ENCODE data around the gene ARID1B. TPM values are rescaled to one million over a fixed set of nuclear protein-coding genes. Genes with fewer than 3 reads are reported as not detected.

The ARID1B gene
- total RNA-seq, 1 donor from 2014 or later: 79.1 TPM

- no peak overlapping the region for H3K27ac Mint-ChIP-seq
- no peaks in the 10 kb centered on the region for H3K9me3 Mint-ChIP-seq
- peaks cover 7% of the 10 kb centered on the region for H3K4me1 Mint-ChIP-seq (ENCODE audit: low read depth)
- no peak overlapping the region for H3K4me3 Mint-ChIP-seq
- no peaks in the 10 kb centered on the region for H3K27me3 Mint-ChIP-seq (ENCODE audit: insufficient read depth)
- peaks cover 4% of the 10 kb centered on the region for H3K36me3 Mint-ChIP-seq (ENCODE audit: low read depth)
- no peak for DNase-seq (ENCODE audit: low spot score)
- intact Hi-C loops (cut with micrococcal nuclease): no loop called here
These were observed 268.8 kb downstream of the ARID1B start for GRCh38 chr6:157045831-157046454.

- Mint-ChIP-seq H3K9me3 (no peaks in the 10 kb centered on the region), H3K36me3 (ENCODE audit: low read depth) (peaks cover 2% of the 10 kb centered on the region), H3K27ac (no peak overlapping the region), H3K27me3 (ENCODE audit: insufficient read depth) (no peaks in the 10 kb centered on the region), H3K4me1 (ENCODE audit: low read depth) (peaks cover 7% of the 10 kb centered on the region), H3K4me3 (no peak overlapping the region)
- no peak for DNase-seq (ENCODE audit: low spot score)
- intact Hi-C loops (cut with micrococcal nuclease): no loop called here
These were observed 269.6 kb downstream of the ARID1B start for GRCh38 chr6:157046776-157047175.

- H3K27ac Mint-ChIP-seq: no peak overlapping the region
- H3K4me3 Mint-ChIP-seq: no peak overlapping the region
- no peaks in the 10 kb centered on the region for H3K36me3 Mint-ChIP-seq (ENCODE audit: low read depth)
- H3K4me1 Mint-ChIP-seq (ENCODE audit: low read depth): peaks cover 7% of the 10 kb centered on the region
- intact Hi-C loops (cut with micrococcal nuclease): no loop called here
- DNase-seq (ENCODE audit: low spot score): no peak
- H3K27me3 Mint-ChIP-seq (ENCODE audit: insufficient read depth): no peaks in the 10 kb centered on the region
- H3K9me3 Mint-ChIP-seq: no peaks in the 10 kb centered on the region
These were observed 270.1 kb downstream of the ARID1B start for GRCh38 chr6:157047328-157047727.

- H3K9me3 Mint-ChIP-seq: no peaks in the 10 kb centered on the region
- no peak overlapping the region for H3K27ac Mint-ChIP-seq
- no peak overlapping the region for H3K4me3 Mint-ChIP-seq
- H3K27me3 Mint-ChIP-seq (ENCODE audit: insufficient read depth): no peaks in the 10 kb centered on the region
- intact Hi-C loops (cut with micrococcal nuclease): no loop called here
- no peaks in the 10 kb centered on the region for H3K36me3 Mint-ChIP-seq (ENCODE audit: low read depth)
- DNase-seq (ENCODE audit: low spot score): no peak
- H3K4me1 Mint-ChIP-seq (ENCODE audit: low read depth): peaks cover 7% of the 10 kb centered on the region
These were observed 270.8 kb downstream of the ARID1B start for GRCh38 chr6:157047951-157048350.

- DNase-seq (ENCODE audit: low spot score): no peak
- intact Hi-C loops (cut with micrococcal nuclease): no loop called here
- H3K27ac Mint-ChIP-seq: no peak overlapping the region
- no peaks in the 10 kb centered on the region for H3K36me3 Mint-ChIP-seq (ENCODE audit: low read depth)
- H3K4me3 Mint-ChIP-seq: no peak overlapping the region
- no peaks in the 10 kb centered on the region for H3K27me3 Mint-ChIP-seq (ENCODE audit: insufficient read depth)
- peaks cover 9% of the 10 kb centered on the region for H3K4me1 Mint-ChIP-seq (ENCODE audit: low read depth)
- H3K9me3 Mint-ChIP-seq: no peaks in the 10 kb centered on the region
These were observed 272.0 kb downstream of the ARID1B start for GRCh38 chr6:157049133-157049532.

GRCh38 chr6:157050537-157051265 is 273.5 kb downstream of the ARID1B start:
- no peaks in the 10 kb centered on the region for H3K27me3 Mint-ChIP-seq (ENCODE audit: insufficient read depth)
- DNase-seq (ENCODE audit: low spot score): no peak
- no peak overlapping the region for H3K27ac Mint-ChIP-seq
- H3K4me3 Mint-ChIP-seq: no peak overlapping the region
- H3K36me3 Mint-ChIP-seq (ENCODE audit: low read depth): peaks cover 4% of the 10 kb centered on the region
- no peaks in the 10 kb centered on the region for H3K9me3 Mint-ChIP-seq
- intact Hi-C loops (cut with micrococcal nuclease): loop anchor here (10.0 kb wide), 1 partner anchor 714 kb away; no protein-coding TSS in a partner anchor
- H3K4me1 Mint-ChIP-seq (ENCODE audit: low read depth): peaks cover 25% of the 10 kb centered on the region

- Mint-ChIP-seq H3K4me3 (peak overlapping the region; percentile 53), H3K9me3 (no peaks in the 10 kb centered on the region), H3K36me3 (ENCODE audit: low read depth) (peaks cover 9% of the 10 kb centered on the region), H3K27ac (peak overlapping the region; percentile 95), H3K4me1 (ENCODE audit: low read depth) (peaks cover 33% of the 10 kb centered on the region), H3K27me3 (ENCODE audit: insufficient read depth) (no peaks in the 10 kb centered on the region)
- intact Hi-C loops (cut with micrococcal nuclease): loop anchor here (1.0 to 10.0 kb wide), 4 partner anchors 20 to 710 kb away; no protein-coding TSS in a partner anchor
- DNase-seq (ENCODE audit: low spot score): peak; percentile 35
These were observed 277.4 kb downstream of the ARID1B start for GRCh38 chr6:157054531-157054979.

- H3K4me3 Mint-ChIP-seq: peak overlapping the region; percentile 32
These were observed 278.7 kb downstream of the ARID1B start for GRCh38 chr6:157055863-157056262.

GRCh38 chr6:157056275-157056674 is 279.1 kb downstream of the ARID1B start:
- Mint-ChIP-seq H3K4me1 (ENCODE audit: low read depth) (peaks cover 39% of the 10 kb centered on the region), H3K4me3 (peak overlapping the region; percentile 32), H3K27ac (peak overlapping the region; percentile 95), H3K36me3 (ENCODE audit: low read depth) (peaks cover 9% of the 10 kb centered on the region), H3K9me3 (no peaks in the 10 kb centered on the region), H3K27me3 (ENCODE audit: insufficient read depth) (no peaks in the 10 kb centered on the region)
- peak; percentile 17 for DNase-seq (ENCODE audit: low spot score)
- intact Hi-C loops (cut with micrococcal nuclease): loop anchor here (1.0 to 10.0 kb wide), 6 partner anchors 13 to 709 kb away; no protein-coding TSS in a partner anchor

More at GRCh38 chr6:157055863-157056262, 278.7 kb downstream of the ARID1B start:
- Mint-ChIP-seq H3K36me3 (ENCODE audit: low read depth) (peaks cover 9% of the 10 kb centered on the region), H3K4me1 (ENCODE audit: low read depth) (peaks cover 37% of the 10 kb centered on the region), H3K27ac (peak overlapping the region; percentile 95), H3K9me3 (no peaks in the 10 kb centered on the region), H3K27me3 (ENCODE audit: insufficient read depth) (no peaks in the 10 kb centered on the region)
- intact Hi-C loops (cut with micrococcal nuclease): loop anchor here (1.0 to 10.0 kb wide), 6 partner anchors 13 to 709 kb away; no protein-coding TSS in a partner anchor
- no peak for DNase-seq (ENCODE audit: low spot score)

- no peak for DNase-seq (ENCODE audit: low spot score)
- Mint-ChIP-seq H3K4me1 (ENCODE audit: low read depth) (peaks cover 49% of the 10 kb centered on the region), H3K4me3 (no peak overlapping the region), H3K27me3 (ENCODE audit: insufficient read depth) (no peaks in the 10 kb centered on the region), H3K36me3 (ENCODE audit: low read depth) (peaks cover 9% of the 10 kb centered on the region), H3K9me3 (no peaks in the 10 kb centered on the region), H3K27ac (peak overlapping the region; percentile 27)
- intact Hi-C loops (cut with micrococcal nuclease): loop anchor here (10.0 kb wide), 1 partner anchor 706 kb away; no protein-coding TSS in a partner anchor
These were observed 281.4 kb downstream of the ARID1B start for GRCh38 chr6:157058574-157058973.

- DNase-seq (ENCODE audit: low spot score): no peak
- H3K9me3 Mint-ChIP-seq: no peaks in the 10 kb centered on the region
- H3K4me3 Mint-ChIP-seq: no peak overlapping the region
- no peak overlapping the region for H3K27ac Mint-ChIP-seq
- intact Hi-C loops (cut with micrococcal nuclease): loop anchor here (10.0 kb wide), 1 partner anchor 705 kb away; no protein-coding TSS in a partner anchor
- H3K27me3 Mint-ChIP-seq (ENCODE audit: insufficient read depth): no peaks in the 10 kb centered on the region
- H3K36me3 Mint-ChIP-seq (ENCODE audit: low read depth): peaks cover 9% of the 10 kb centered on the region
- H3K4me1 Mint-ChIP-seq (ENCODE audit: low read depth): peaks cover 40% of the 10 kb centered on the region
These were observed 282.6 kb downstream of the ARID1B start for GRCh38 chr6:157059781-157060180.

GRCh38 chr6:157060440-157060952 is 283.3 kb downstream of the ARID1B start:
- no peaks in the 10 kb centered on the region for H3K9me3 Mint-ChIP-seq
- peaks cover 6% of the 10 kb centered on the region for H3K36me3 Mint-ChIP-seq (ENCODE audit: low read depth)
- H3K27me3 Mint-ChIP-seq (ENCODE audit: insufficient read depth): no peaks in the 10 kb centered on the region
- no peak for DNase-seq (ENCODE audit: low spot score)
- peaks cover 33% of the 10 kb centered on the region for H3K4me1 Mint-ChIP-seq (ENCODE audit: low read depth)
- no peak overlapping the region for H3K4me3 Mint-ChIP-seq
- intact Hi-C loops (cut with micrococcal nuclease): no loop called here
- H3K27ac Mint-ChIP-seq: no peak overlapping the region

Data from activated T-helper 1 cell treated with anti-CD3 and anti-CD28 coated beads, Interleukin-12 subunit alpha, Interleukin-12 subunit beta, Interleukin-2, Interleukin-4 antibody, amounts not matched to agents 30 ng/mL and 10 ng/mL and 1 ng/mL, durations not matched to agents 14 hours and 24 hours and 36 hours (primary cell).